KMS-11 (cell line): ENCODE data around the gene LAMTOR4.

Source experiments
- H2AFZ ChIP-seq: fragments of 200-600 bp; sonication (generic); 2 replicates; pipeline ENCODE4 v1.6.1; 2016; ENCODE audit warnings: antibody characterized with exemption, mixed run types, low read depth
- H3K27ac ChIP-seq: fragments of 200-600 bp; sonication (generic); 2 replicates; pipeline ENCODE4 v1.6.1; 2016; ENCODE audit warnings: mild to moderate bottlenecking, mixed run types
- H3K27me3 ChIP-seq: fragments of 200-600 bp; sonication (generic); 2 replicates; pipeline ENCODE4 v1.6.1; 2017; ENCODE audit warnings: mild to moderate bottlenecking, low read depth, mixed run types, moderate library complexity; ENCODE audit not compliant: insufficient read depth
- H3K36me3 ChIP-seq: fragments of 200-600 bp; sonication (generic); 2 replicates; pipeline ENCODE4 v1.6.1; 2017; ENCODE audit warnings: mild to moderate bottlenecking, mixed run types; ENCODE audit not compliant: insufficient read depth
- H3K4me1 ChIP-seq: fragments of 200-600 bp; sonication (generic); 2 replicates; pipeline ENCODE4 v1.6.1; 2016; ENCODE audit warnings: mild to moderate bottlenecking, low read depth, mixed run types; ENCODE audit not compliant: poor library complexity, severe bottlenecking
- H3K4me2 ChIP-seq: fragments of 200-600 bp; sonication (generic); 2 replicates; pipeline ENCODE4 v1.7.0; 2016; ENCODE audit warnings: mild to moderate bottlenecking, mixed run types
- H3K4me3 ChIP-seq: fragments of 200-600 bp; sonication (generic); IDR thresholded peaks from 2 replicates; pipeline ENCODE4 v1.6.1; 2017; ENCODE audit warnings: low read depth, low read length, mixed read lengths; ENCODE audit not compliant: insufficient read depth
- H3K79me2 ChIP-seq: fragments of 200-600 bp; sonication (generic); 2 replicates; pipeline ENCODE4 v1.6.1; 2016; ENCODE audit warnings: low read depth, mixed run types; ENCODE audit not compliant: insufficient read depth
- H3K9ac ChIP-seq: fragments of 200-600 bp; sonication (generic); 2 replicates; pipeline ENCODE4 v1.6.1; 2016; ENCODE audit warnings: mild to moderate bottlenecking, mixed run types
- H4K20me1 ChIP-seq: fragments of 200-600 bp; sonication (generic); 2 replicates; pipeline ENCODE4 v1.6.1; 2016; ENCODE audit warnings: mild to moderate bottlenecking, mixed run types; ENCODE audit not compliant: insufficient read depth
- TF ChIP-seq, protein P1 (sequence below): fragments of 200-600 bp; sonication (generic); conservative IDR thresholded peaks from 2 replicates; pipeline ENCODE4 v1.6.1; 2017; ENCODE audit warnings: low read depth, mild to moderate bottlenecking, antibody characterized with exemption, low read length, moderate library complexity, mixed read lengths

The LAMTOR4 gene

DNA sequence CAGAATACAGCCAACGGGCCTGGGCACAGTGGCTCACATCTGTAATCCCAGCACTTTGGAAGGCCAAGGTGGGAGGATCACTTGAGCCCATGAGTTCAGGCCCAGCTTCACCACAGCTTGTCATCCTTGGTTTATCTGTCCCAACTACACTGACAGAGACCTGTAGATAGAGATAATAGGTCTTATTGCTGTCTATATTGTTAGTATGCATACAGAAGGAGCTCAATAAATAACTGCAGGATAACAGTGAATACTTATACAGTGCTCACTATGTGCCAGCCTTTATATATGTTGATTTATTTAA is 28.0 kb upstream of the LAMTOR4 start:
- no peak overlapping the region for H3K4me3 ChIP-seq
- H3K79me2 ChIP-seq: peaks cover 13% of the 10 kb centered on the region; the same call in 1 of the 2 replicates
- H3K36me3 ChIP-seq: no peaks in the 10 kb centered on the region
- H4K20me1 ChIP-seq: no peaks in the 10 kb centered on the region
- TF ChIP-seq, protein P1, sequence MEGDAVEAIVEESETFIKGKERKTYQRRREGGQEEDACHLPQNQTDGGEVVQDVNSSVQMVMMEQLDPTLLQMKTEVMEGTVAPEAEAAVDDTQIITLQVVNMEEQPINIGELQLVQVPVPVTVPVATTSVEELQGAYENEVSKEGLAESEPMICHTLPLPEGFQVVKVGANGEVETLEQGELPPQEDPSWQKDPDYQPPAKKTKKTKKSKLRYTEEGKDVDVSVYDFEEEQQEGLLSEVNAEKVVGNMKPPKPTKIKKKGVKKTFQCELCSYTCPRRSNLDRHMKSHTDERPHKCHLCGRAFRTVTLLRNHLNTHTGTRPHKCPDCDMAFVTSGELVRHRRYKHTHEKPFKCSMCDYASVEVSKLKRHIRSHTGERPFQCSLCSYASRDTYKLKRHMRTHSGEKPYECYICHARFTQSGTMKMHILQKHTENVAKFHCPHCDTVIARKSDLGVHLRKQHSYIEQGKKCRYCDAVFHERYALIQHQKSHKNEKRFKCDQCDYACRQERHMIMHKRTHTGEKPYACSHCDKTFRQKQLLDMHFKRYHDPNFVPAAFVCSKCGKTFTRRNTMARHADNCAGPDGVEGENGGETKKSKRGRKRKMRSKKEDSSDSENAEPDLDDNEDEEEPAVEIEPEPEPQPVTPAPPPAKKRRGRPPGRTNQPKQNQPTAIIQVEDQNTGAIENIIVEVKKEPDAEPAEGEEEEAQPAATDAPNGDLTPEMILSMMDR: no peak
- H3K4me1 ChIP-seq: peaks cover 24% of the 10 kb centered on the region
- H3K27ac ChIP-seq: peak overlapping the region; percentile 89; the same call in 1 of the 2 replicates
- no peak overlapping the region for H3K9ac ChIP-seq
- H3K27me3 ChIP-seq: no peaks in the 10 kb centered on the region
- H2AFZ ChIP-seq: peak overlapping the region; percentile 90; the same call in 1 of the 2 replicates
- H3K4me2 ChIP-seq: peak overlapping the region; percentile 80

DNA sequence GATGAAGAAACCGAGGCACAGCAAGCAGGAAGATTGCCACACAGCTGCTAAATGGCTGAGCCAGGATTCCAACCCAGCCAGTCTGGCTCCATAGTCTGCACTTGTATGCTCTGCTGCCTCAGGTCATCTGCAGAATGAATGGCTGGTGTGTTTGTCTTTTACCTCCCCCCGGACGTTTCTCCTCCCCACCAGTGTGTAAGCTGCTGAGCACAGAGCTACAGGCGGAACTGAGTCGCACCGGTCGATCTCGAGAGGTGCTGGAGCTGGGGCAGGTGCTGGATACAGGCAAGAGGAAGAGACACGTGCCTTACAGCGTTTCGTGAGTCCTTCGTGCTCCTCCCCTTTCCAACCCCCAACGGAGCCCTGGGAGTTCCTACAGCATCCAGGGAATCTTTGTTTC is 26.7 kb upstream of the LAMTOR4 start:
- no peak overlapping the region for H3K4me3 ChIP-seq
- H3K79me2 ChIP-seq: peaks cover 15% of the 10 kb centered on the region; the same call in 1 of the 2 replicates
- no peak overlapping the region for H2AFZ ChIP-seq
- H3K36me3 ChIP-seq: no peaks in the 10 kb centered on the region
- no peak overlapping the region for H3K4me2 ChIP-seq
- no peaks in the 10 kb centered on the region for H3K27me3 ChIP-seq
- H3K27ac ChIP-seq: no peak overlapping the region
- TF ChIP-seq, protein P1: no peak
- no peak overlapping the region for H3K9ac ChIP-seq
- H4K20me1 ChIP-seq: no peaks in the 10 kb centered on the region
- H3K4me1 ChIP-seq: peaks cover 27% of the 10 kb centered on the region

DNA sequence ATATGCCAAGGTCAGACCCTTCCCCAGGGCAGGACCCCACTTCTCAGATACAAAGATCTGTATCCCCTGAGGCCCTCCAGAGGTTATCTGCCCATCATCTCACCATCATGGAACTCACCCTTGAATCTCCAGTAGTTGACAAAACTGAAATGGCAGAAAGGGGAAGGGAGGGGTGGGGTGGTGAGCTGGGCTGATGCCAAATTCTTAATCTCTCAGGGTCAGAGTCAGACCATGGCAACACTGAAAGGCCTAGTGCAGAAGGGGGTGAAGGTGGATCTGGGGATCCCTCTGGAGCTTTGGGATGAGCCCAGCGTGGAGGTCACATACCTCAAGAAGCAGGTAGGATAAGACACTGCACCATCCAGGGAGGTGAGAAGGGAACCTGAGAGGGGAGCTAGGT is 26.1 kb upstream of the LAMTOR4 start:
- H3K36me3 ChIP-seq: no peaks in the 10 kb centered on the region
- H2AFZ ChIP-seq: no peak overlapping the region
- no peak overlapping the region for H3K27ac ChIP-seq
- TF ChIP-seq, protein P1: no peak
- H3K4me1 ChIP-seq: peaks cover 27% of the 10 kb centered on the region
- H3K27me3 ChIP-seq: no peaks in the 10 kb centered on the region
- peaks cover 15% of the 10 kb centered on the region; the same call in 1 of the 2 replicates for H3K79me2 ChIP-seq
- no peak overlapping the region for H3K4me3 ChIP-seq
- no peaks in the 10 kb centered on the region for H4K20me1 ChIP-seq
- H3K4me2 ChIP-seq: no peak overlapping the region
- H3K9ac ChIP-seq: no peak overlapping the region

DNA sequence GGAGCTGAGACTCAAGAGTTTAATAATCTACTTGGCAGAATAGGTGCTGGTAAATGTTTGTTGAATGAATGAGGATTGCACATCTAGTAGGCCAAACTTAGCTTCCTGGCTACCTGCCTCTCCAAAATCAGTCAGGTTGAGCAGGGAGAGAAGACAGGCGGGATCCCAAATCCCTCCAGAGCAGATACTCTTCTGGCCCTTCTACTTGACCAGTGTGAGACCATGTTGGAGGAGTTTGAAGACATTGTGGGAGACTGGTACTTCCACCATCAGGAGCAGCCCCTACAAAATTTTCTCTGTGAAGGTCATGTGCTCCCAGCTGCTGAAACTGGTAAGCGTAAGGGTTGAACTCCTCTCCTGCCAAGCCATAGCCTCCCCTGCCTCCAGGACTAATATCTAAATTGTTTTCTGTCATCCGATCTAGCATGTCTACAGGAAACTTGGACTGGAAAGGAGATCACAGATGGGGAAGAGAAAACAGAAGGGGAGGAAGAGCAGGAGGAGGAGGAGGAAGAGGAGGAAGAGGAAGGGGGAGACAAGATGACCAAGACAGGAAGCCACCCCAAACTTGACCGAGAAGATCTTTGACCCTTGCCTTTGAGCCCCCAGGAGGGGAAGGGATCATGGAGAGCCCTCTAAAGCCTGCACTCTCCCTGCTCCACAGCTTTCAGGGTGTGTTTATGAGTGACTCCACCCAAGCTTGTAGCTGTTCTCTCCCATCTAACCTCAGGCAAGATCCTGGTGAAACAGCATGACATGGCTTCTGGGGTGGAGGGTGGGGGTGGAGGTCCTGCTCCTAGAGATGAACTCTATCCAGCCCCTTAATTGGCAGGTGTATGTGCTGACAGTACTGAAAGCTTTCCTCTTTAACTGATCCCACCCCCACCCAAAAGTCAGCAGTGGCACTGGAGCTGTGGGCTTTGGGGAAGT is 24.2 kb upstream of the LAMTOR4 start:
- H3K4me1 ChIP-seq: peaks cover 35% of the 10 kb centered on the region
- no peaks in the 10 kb centered on the region for H3K36me3 ChIP-seq
- H3K9ac ChIP-seq: no peak overlapping the region
- no peak overlapping the region for H3K27ac ChIP-seq
- H3K4me3 ChIP-seq: no peak overlapping the region
- no peaks in the 10 kb centered on the region for H4K20me1 ChIP-seq
- H3K27me3 ChIP-seq: no peaks in the 10 kb centered on the region; the same call in 1 of the 2 replicates
- TF ChIP-seq, protein P1: no peak
- H3K79me2 ChIP-seq: 0 out of 2 replicates have a peak, but pooled peaks cover 6% of the 10 kb centered on the region
- H3K4me2 ChIP-seq: no peak overlapping the region
- no peak overlapping the region for H2AFZ ChIP-seq
